ENCODE measurements around the gene OLA1. TPM values are rescaled to one million over a fixed set of nuclear protein-coding genes. Genes with fewer than 3 reads are reported as not detected.

Gene OLA1
- polyA plus RNA-seq, 1 of the 3 experiments (the other 2 are of a cell fraction), result 46.9 TPM

DNA sequence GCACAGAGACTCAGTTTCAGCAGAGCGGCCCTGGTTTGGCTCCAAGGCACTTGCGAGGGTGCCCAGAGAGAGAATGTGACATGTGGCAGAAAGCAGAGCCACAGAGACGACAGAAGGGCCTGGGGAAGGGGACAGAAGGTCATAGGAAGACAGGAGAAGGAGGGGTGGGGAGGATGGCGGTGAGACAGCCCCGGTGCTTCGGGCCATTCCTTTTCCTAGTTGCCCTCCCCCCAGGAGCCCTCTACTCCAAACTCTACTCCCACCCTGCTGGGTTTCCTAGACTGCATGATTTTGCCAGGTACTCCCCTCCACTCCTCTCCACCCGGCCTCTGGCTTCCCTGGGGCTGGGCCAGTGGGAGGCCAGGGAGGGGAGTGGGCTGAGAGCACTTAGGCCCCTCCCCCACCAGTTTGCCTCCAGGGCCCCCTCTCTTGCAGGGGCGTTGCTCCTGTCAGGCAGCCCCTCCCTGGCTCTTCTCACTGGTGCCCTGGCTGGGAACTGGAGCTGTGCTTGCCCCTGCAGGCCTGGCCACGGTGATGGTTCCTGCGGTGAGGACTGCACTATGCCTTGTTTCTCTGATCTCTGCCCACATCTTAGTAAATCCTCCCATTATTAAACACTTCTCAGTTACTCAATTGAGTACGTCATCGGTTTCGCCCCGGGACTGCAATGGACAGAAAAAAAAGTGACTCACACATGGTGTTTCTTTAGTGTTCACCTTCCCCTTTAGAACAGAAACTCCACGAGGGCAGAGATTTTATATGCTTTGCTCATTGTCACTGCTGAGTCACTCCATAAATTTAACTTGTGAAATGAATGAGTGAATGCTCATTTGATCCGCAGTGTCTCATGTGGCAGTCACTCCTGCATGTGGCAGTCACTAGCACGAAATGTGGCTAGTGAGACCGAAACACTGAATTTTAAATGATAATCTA, 224.5 kb downstream of the OLA1 start:
- CTCF ChIA-PET, result interaction anchor here (0.8 to 2.4 kb wide), 9 partner anchors 9 to 196 kb away, joined by 3 to 8 read pairs (median 3); no protein-coding TSS in a partner anchor
- H3K79me2 ChIP-seq (ENCODE audit: insufficient read depth), result no peaks in the 10 kb centered on the region
- H3K4me2 ChIP-seq, result no peak overlapping the region
- H3K4me1 ChIP-seq (ENCODE audit: control insufficient read depth in 1 of 2, insufficient read depth in 2 of 2, low read depth in 1 of 2, low read length in 1 of 2), result peaks cover 4 to 35% of the 10 kb centered on the region in 2 experiments; a peak in 2 of 4 replicates
- H3K36me3 ChIP-seq (replicated peaks in 1 of 2; ENCODE audit: control insufficient read depth in 1 of 2, insufficient read depth in 2 of 2, low read length in 1 of 2), result no peaks in the 10 kb centered on the region
- no peaks in the 10 kb centered on the region for H3F3A ChIP-seq (replicated peaks; ENCODE audit: insufficient read depth)
- DNase-seq, result peak; percentile 81
- 66% methylated on average over 15 of the region's 18 CpGs for WGBS (ENCODE audit: low lambda C conversion rate)
- H3K9me3 ChIP-seq, result no peaks in the 10 kb centered on the region
- POLR2A ChIA-PET, result interaction anchor here (1.0 to 1.3 kb wide), 2 partner anchors 9 to 58 kb away, joined by 3 to 5 read pairs; partner anchors contain the start of gene SP3
- no peaks in the 10 kb centered on the region for H3K9me2 ChIP-seq
- no peak overlapping the region for H3K9ac ChIP-seq
- no peaks in the 10 kb centered on the region for H4K20me1 ChIP-seq (ENCODE audit: insufficient read depth)
- H3K27ac ChIP-seq (ENCODE audit: low read depth in 2 of 2, low read length in 1 of 2), result peak overlapping the region in 1 of 2 experiments; percentile 82; a peak in 2 of 4 replicates
- H2AFZ ChIP-seq (ENCODE audit: low read depth), result no peak overlapping the region
- H3K4me3 ChIP-seq (ENCODE audit: low read depth in 2 of 2, low read length in 1 of 2), result no peak overlapping the region; a peak in 1 of 4 replicates
- H3K27me3 ChIP-seq (ENCODE audit: insufficient read depth), result no peaks in the 10 kb centered on the region
- TF ChIP-seq NFIC (IDR thresholded peaks at IDR 0.05; ENCODE audit: borderline replicate concordance) (no peak), EP300 (IDR thresholded peaks at IDR 0.05; ENCODE audit: borderline replicate concordance in 1 of 2, low read depth in 1 of 2, low read length in 1 of 2) (peak in 1 of 2 experiments; percentile 51; a peak in 1 of 4 replicates), CHD2 (IDR thresholded peaks at IDR 0.05; ENCODE audit: low read length, partially characterized antibody) (peak; percentile 7), SIN3A (IDR thresholded peaks at IDR 0.05; ENCODE audit: borderline replicate concordance, low read depth, low read length) (no peak), MXI1 (IDR thresholded peaks at IDR 0.05; ENCODE audit: low read depth, low read length) (peak; percentile 56; the same call in 1 of the 2 replicates)
- TF ChIP-seq, protein P1, sequence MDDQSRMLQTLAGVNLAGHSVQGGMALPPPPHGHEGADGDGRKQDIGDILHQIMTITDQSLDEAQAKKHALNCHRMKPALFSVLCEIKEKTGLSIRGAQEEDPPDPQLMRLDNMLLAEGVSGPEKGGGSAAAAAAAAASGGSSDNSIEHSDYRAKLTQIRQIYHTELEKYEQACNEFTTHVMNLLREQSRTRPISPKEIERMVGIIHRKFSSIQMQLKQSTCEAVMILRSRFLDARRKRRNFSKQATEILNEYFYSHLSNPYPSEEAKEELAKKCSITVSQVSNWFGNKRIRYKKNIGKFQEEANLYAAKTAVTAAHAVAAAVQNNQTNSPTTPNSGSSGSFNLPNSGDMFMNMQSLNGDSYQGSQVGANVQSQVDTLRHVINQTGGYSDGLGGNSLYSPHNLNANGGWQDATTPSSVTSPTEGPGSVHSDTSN (IDR thresholded peaks at IDR 0.05), result no peak

Small RNAs within 50 kb of the gene (small RNA-seq; reads per million reads assigned to genes)
- 0 reads per million in 7 experiments for gene RF00019

Other genes starting within 250 kb of the OLA1 start
- not detected in 2 replicates for gene SP9, start 86.4 kb upstream of the OLA1 start, polyA plus RNA-seq (2012; rRNA removed)
- gene SCRN3, start 147.2 kb upstream of the OLA1 start, polyA plus RNA-seq (2012; rRNA removed), result 14.7 and 19.5 TPM in 2 replicates
- 3.5 and 7.8 TPM in 2 replicates for gene GPR155, start 238.5 kb upstream of the OLA1 start, polyA plus RNA-seq (2012; rRNA removed)